Cardiac muscle cell (in vitro differentiated cells and primary cell): ENCODE measurements around the gene PCDH9. TPM values are rescaled to one million over a fixed set of nuclear protein-coding genes. Genes with fewer than 3 reads are reported as not detected.

ENCODE experiments used
- DNase-seq, 2 donors: peaks; one replicate each; pipeline versions ENCODE4 v3.0.0 to v3.0.0-alpha.2; 2010 to 2017; ENCODE audit warnings: low read depth in 1 of 2, low spot score in 1 of 2
- H3K27ac ChIP-seq: fragments of 200-600 bp; sonication (generic); 2 replicates; pipeline ENCODE4 v1.5.1; 2016
- H3K27me3 ChIP-seq: fragments of 200-600 bp; sonication (generic); 2 replicates; pipeline ENCODE4 v1.6.0; 2016; ENCODE audit warnings: control low read depth
- H3K36me3 ChIP-seq: fragments of 200-600 bp; sonication (generic); 2 replicates; pipeline ENCODE4 v1.5.1; 2016; ENCODE audit warnings: control low read depth
- H3K4me1 ChIP-seq: fragments of 200-600 bp; sonication (generic); 2 replicates; pipeline ENCODE4 v1.8.1; 2017; ENCODE audit warnings: low read depth, mild to moderate bottlenecking, mixed run types
- H3K4me3 ChIP-seq: fragments of 200-600 bp; sonication (generic); 2 replicates; pipeline ENCODE4 v1.5.1; 2016; ENCODE audit warnings: mild to moderate bottlenecking
- H3K9me3 ChIP-seq: fragments of 200-600 bp; sonication (generic); 2 replicates; pipeline ENCODE4 v1.5.1; 2017; ENCODE audit warnings: low read depth, mild to moderate bottlenecking, control low read depth
- CTCF ChIP-seq: IDR thresholded peaks from 2 replicates; pipeline ENCODE4 v1.5.1; 2012; ENCODE audit warnings: low read depth, mild to moderate bottlenecking, low read length
- polyA plus RNA-seq: library from polyadenylated mRNA; unstranded; fragments of >200 nt; fragmentation: Nextera tagmentation; extraction: Ambion mirVana; gene quantifications from 2 replicates; pipeline ENCODE4 v1.2.1, GENCODE V29; 2016
- total RNA-seq: library from RNA; depleted of rRNA; stranded (reverse); fragments of >200 nt; gene quantifications from 2 replicates; pipeline ENCODE4 v1.2.3, GENCODE V29; 2016

The PCDH9 gene
- total and polyA plus RNA-seq, 2 experiments from 2014 or later: 1.6 to 2.3 TPM

GRCh38 chr13:67049744-67050143, 180.4 kb downstream of the PCDH9 start:
- Histone ChIP-seq H3K27ac (no peak overlapping the region), H3K4me1 (no peaks in the 10 kb centered on the region), H3K4me3 (no peak overlapping the region), H3K27me3 (no peaks in the 10 kb centered on the region), H3K36me3 (no peaks in the 10 kb centered on the region), H3K9me3 (no peaks in the 10 kb centered on the region)
- no peak for DNase-seq
- TF ChIP-seq CTCF: no peak

- no peak for TF ChIP-seq CTCF
- H3K27ac ChIP-seq: no peak overlapping the region
- H3K9me3 ChIP-seq: no peaks in the 10 kb centered on the region
- no peaks in the 10 kb centered on the region for H3K36me3 ChIP-seq
- DNase-seq: peak in 1 of 2 donors; percentile 89
- H3K27me3 ChIP-seq: no peaks in the 10 kb centered on the region
- no peaks in the 10 kb centered on the region for H3K4me1 ChIP-seq
- H3K4me3 ChIP-seq: no peak overlapping the region
Measured at GRCh38 chr13:67048821-67049150, 181.3 kb downstream of the PCDH9 start.

- no peak overlapping the region for H3K4me3 ChIP-seq
- no peaks in the 10 kb centered on the region for H3K9me3 ChIP-seq
- no peaks in the 10 kb centered on the region for H3K36me3 ChIP-seq
- peak; percentile 19 for TF ChIP-seq CTCF
- no peaks in the 10 kb centered on the region for H3K27me3 ChIP-seq
- no peak overlapping the region for H3K27ac ChIP-seq
- peak in 1 of 2 donors; percentile 96 for DNase-seq
- H3K4me1 ChIP-seq: no peaks in the 10 kb centered on the region
Measured at GRCh38 chr13:67048084-67048820, 181.9 kb downstream of the PCDH9 start.

GRCh38 chr13:67045357-67045756, 184.8 kb downstream of the PCDH9 start:
- TF ChIP-seq CTCF: no peak
- H3K27me3 ChIP-seq: no peaks in the 10 kb centered on the region
- no peaks in the 10 kb centered on the region for H3K36me3 ChIP-seq
- no peaks in the 10 kb centered on the region for H3K4me1 ChIP-seq
- H3K27ac ChIP-seq: no peak overlapping the region
- H3K9me3 ChIP-seq: no peaks in the 10 kb centered on the region
- no peak for DNase-seq
- H3K4me3 ChIP-seq: no peak overlapping the region

- DNase-seq: peak in 1 of 2 donors; percentile 75
- H3K4me3 ChIP-seq: no peak overlapping the region
- H3K4me1 ChIP-seq: no peaks in the 10 kb centered on the region
- no peaks in the 10 kb centered on the region for H3K36me3 ChIP-seq
- H3K27me3 ChIP-seq: no peaks in the 10 kb centered on the region
- H3K9me3 ChIP-seq: no peaks in the 10 kb centered on the region
- TF ChIP-seq CTCF: no peak
- H3K27ac ChIP-seq: no peak overlapping the region
Measured at GRCh38 chr13:67043901-67044300, 186.2 kb downstream of the PCDH9 start.
